Upper lobe of right lung (tissue), 1 donor: Measurements from ENCODE around the gene RASSF6. TPM values are rescaled to one million over a fixed set of nuclear protein-coding genes. Genes with fewer than 3 reads are reported as not detected.

ENCODE experiments used
- ATAC-seq: fragments of 200-7000 bp; cut with Tn5 transposase; one replicate; pipeline ENCODE4 v1.9.1; 2020; ENCODE audit warnings: mild to moderate bottlenecking, moderate library complexity
- DNase-seq: peaks from one replicate; pipeline ENCODE4 v3.0.0-alpha.2; 2020
- H3K27ac ChIP-seq: fragments of 200-600 bp; one replicate; pipeline ENCODE4 v1.8.0; 2022
- H3K27me3 ChIP-seq: fragments of 200-600 bp; one replicate; pipeline ENCODE4 v1.8.0; 2022; ENCODE audit warnings: mild to moderate bottlenecking
- H3K36me3 ChIP-seq: fragments of 200-600 bp; one replicate; pipeline ENCODE4 v1.8.0; 2022
- H3K4me1 ChIP-seq: fragments of 200-600 bp; one replicate; pipeline ENCODE4 v1.8.0; 2022
- H3K4me3 ChIP-seq: fragments of 200-600 bp; one replicate; pipeline ENCODE4 v1.8.0; 2022; ENCODE audit warnings: mild to moderate bottlenecking
- H3K9me3 ChIP-seq: fragments of 200-600 bp; one replicate; pipeline ENCODE4 v1.8.0; 2022
- CTCF ChIP-seq: fragments of 200-600 bp; IDR thresholded peaks from one replicate; pipeline ENCODE4 v1.8.0; 2022; ENCODE audit warnings: antibody characterized with exemption
- intact Hi-C: fragments of 100-400 bp; cut with DNase I; formaldehyde crosslinking; loops from one replicate; pipeline ENCODE4 v1.11.0; 2022
- total RNA-seq: library from RNA; stranded (reverse); fragmentation: NEBNext Ultra II Directional; extraction: Animal tissue kit (Norgen Biotek cat#: 25700); gene quantifications from one replicate; pipeline ENCODE4 v1.2.1, GENCODE V29; 2021
- donor health status: DM: no; HTN: yes; CAD: no; lungs with severe emphysema.

The RASSF6 gene
- total RNA-seq, 1 donor from 2014 or later, result 3.1 TPM

GRCh38 chr4:73538162-73538561 is 82.1 kb downstream of the RASSF6 start:
- Histone ChIP-seq H3K4me1 (no peaks in the 10 kb centered on the region), H3K27me3 (no peaks in the 10 kb centered on the region), H3K4me3 (no peak overlapping the region), H3K36me3 (no peaks in the 10 kb centered on the region), H3K9me3 (no peaks in the 10 kb centered on the region), H3K27ac (no peak overlapping the region)
- intact Hi-C loops, result no loop called here
- no peak for DNase-seq
- no peak for ATAC-seq
- no peak for TF ChIP-seq CTCF

GRCh38 chr4:73533515-73534422 is 86.5 kb downstream of the RASSF6 start:
- no peak for TF ChIP-seq CTCF
- no peak for ATAC-seq
- no peaks in the 10 kb centered on the region for H3K4me1 ChIP-seq
- H3K27ac ChIP-seq, result no peak overlapping the region
- H3K27me3 ChIP-seq, result no peaks in the 10 kb centered on the region
- no peaks in the 10 kb centered on the region for H3K36me3 ChIP-seq
- H3K9me3 ChIP-seq, result no peaks in the 10 kb centered on the region
- no peak for DNase-seq
- intact Hi-C loops, result no loop called here
- H3K4me3 ChIP-seq, result no peak overlapping the region

GRCh38 chr4:73528171-73528570 is 92.1 kb downstream of the RASSF6 start:
- no peaks in the 10 kb centered on the region for H3K9me3 ChIP-seq
- H3K27ac ChIP-seq, result no peak overlapping the region
- TF ChIP-seq CTCF, result no peak
- intact Hi-C loops, result no loop called here
- no peaks in the 10 kb centered on the region for H3K36me3 ChIP-seq
- ATAC-seq, result no peak
- H3K4me1 ChIP-seq, result no peaks in the 10 kb centered on the region
- DNase-seq, result no peak
- no peak overlapping the region for H3K4me3 ChIP-seq
- H3K27me3 ChIP-seq, result no peaks in the 10 kb centered on the region

GRCh38 chr4:73527196-73527595 is 93.0 kb downstream of the RASSF6 start:
- no peak overlapping the region for H3K27ac ChIP-seq
- no peak for TF ChIP-seq CTCF
- H3K4me3 ChIP-seq, result no peak overlapping the region
- H3K9me3 ChIP-seq, result no peaks in the 10 kb centered on the region
- DNase-seq (no peak), ATAC-seq (no peak)
- H3K27me3 ChIP-seq, result no peaks in the 10 kb centered on the region
- no peaks in the 10 kb centered on the region for H3K36me3 ChIP-seq
- intact Hi-C loops, result no loop called here
- no peaks in the 10 kb centered on the region for H3K4me1 ChIP-seq

- DNase-seq (no peak), ATAC-seq (no peak)
- Histone ChIP-seq H3K27me3 (no peaks in the 10 kb centered on the region), H3K4me3 (no peak overlapping the region), H3K36me3 (no peaks in the 10 kb centered on the region), H3K4me1 (no peaks in the 10 kb centered on the region), H3K9me3 (no peaks in the 10 kb centered on the region), H3K27ac (no peak overlapping the region)
- intact Hi-C loops, result no loop called here
- no peak for TF ChIP-seq CTCF
These were observed 94.6 kb downstream of the RASSF6 start for GRCh38 chr4:73525611-73526010.
